ENCODE data around the gene ALDH1A3.
A peak's percentile ranks its signal among the peaks of the same experiment; 100 is the strongest.

ALDH1A3 gene

DNA sequence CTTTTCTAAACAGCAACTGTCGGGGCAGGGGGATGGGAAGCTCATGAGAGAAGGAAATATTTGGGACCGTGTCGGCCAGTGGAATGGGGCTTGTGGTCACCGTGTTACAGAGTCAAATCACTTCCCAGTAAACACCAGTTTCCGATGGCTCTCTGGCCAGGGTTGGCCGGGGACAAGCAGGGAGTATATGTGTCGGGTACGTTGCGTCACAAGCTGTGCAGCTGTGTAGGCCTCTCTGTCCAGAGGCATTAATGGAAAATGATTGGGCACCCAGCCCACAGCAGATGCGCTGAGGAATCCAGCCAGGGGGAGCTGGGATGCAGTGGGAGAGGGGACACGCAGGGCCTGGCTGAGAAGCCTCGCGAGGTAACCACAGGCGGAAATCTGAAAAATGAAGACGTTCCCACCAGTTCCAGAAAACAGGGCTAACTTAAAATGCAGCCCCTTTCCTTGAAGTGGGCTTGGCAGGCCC is 15.8 kb upstream of the ALDH1A3 start:
- Mint-ChIP-seq H3K9me3 (no peaks in the 10 kb centered on the region), H3K27me3 (peaks cover 27 to 76% of the 10 kb centered on the region in 2 donors), H3K4me3 (no peak overlapping the region), H3K4me1 (ENCODE audit: low read depth in 2 of 2) (no peaks in the 10 kb centered on the region), H3K36me3 (ENCODE audit: insufficient read depth) (peaks cover 3% of the 10 kb centered on the region), H3K27ac (no peak overlapping the region)
- DNase-seq (no peak), ATAC-seq (replicated peaks) (no peak)

DNA sequence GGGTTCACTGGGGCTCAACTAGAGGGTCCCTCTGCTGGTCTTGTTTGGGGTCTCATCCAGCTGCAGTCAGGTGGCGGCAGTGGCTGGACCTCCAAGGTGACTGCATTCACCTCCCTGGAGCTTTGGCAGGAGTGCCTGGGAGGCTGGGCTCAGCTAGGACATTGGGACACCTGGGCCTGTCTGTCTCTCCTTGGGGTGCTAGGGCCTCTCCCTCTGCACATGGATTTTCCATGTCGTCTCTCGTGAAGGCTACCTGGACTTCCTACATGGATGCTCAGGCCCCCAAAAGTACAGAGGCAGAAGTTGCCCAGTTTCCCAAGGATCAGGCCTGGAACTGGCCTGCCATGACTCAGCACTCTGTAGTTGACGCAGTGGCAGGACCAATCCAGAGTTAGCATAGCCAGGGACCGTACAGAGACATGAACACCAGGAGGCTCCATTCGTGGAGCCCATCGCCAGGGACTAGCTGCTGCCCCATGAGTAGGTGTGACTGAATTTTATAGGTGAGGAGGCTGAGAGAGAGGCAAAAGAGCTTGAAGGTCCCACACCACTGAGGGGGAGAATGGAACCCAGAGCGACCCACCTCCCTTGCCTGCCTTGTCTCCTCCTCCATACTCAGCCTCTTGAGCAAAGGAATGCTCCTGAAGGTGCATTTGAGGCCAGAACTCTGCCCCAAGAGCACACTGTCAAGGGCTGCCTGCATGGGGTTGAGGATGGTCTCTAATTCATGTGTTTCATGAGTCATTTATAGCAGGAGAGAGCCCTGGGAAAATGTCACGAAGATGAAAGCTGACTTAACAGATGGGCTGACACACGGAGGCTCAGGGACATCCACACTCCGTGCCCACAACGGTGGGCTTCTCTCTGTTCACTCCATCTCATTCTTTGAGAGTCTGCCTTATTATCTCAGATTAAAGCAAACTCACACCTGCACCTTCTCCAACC is 13.0 kb upstream of the ALDH1A3 start:
- H3K9me3 Mint-ChIP-seq, result no peaks in the 10 kb centered on the region
- no peak for DNase-seq
- no peak overlapping the region for H3K27ac Mint-ChIP-seq
- H3K36me3 Mint-ChIP-seq (ENCODE audit: insufficient read depth), result peaks cover 3% of the 10 kb centered on the region
- no peak overlapping the region for H3K4me3 Mint-ChIP-seq
- H3K27me3 Mint-ChIP-seq, result peaks cover 29 to 64% of the 10 kb centered on the region in 2 donors
- H3K4me1 Mint-ChIP-seq (ENCODE audit: low read depth in 2 of 2), result no peaks in the 10 kb centered on the region
- no peak for ATAC-seq (replicated peaks)

DNA sequence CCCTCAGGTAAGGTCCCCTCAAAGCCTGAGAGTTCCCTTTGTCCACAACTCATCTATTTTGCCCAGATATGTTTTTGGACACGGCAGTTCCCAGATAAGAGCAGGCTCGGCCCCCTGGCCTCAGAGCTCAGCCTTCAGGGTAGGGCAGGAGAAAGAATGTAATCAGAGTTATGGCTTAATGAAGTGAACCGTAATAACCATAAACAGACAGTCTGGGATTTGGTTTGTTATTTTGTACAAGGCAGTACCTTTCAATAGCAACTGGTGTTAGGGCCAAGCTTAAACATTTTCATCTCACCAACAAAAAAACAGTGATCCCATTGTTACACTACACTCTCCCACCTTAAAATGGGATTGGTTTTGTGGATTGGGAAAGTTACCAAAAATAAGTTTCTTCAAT is 12.2 kb upstream of the ALDH1A3 start:
- Mint-ChIP-seq H3K36me3 (ENCODE audit: insufficient read depth) (peaks cover 3% of the 10 kb centered on the region), H3K27ac (no peak overlapping the region), H3K27me3 (peaks cover 32 to 56% of the 10 kb centered on the region in 2 donors), H3K4me1 (ENCODE audit: low read depth in 2 of 2) (no peaks in the 10 kb centered on the region), H3K4me3 (no peak overlapping the region), H3K9me3 (no peaks in the 10 kb centered on the region)
- DNase-seq (no peak), ATAC-seq (replicated peaks) (no peak)

DNA sequence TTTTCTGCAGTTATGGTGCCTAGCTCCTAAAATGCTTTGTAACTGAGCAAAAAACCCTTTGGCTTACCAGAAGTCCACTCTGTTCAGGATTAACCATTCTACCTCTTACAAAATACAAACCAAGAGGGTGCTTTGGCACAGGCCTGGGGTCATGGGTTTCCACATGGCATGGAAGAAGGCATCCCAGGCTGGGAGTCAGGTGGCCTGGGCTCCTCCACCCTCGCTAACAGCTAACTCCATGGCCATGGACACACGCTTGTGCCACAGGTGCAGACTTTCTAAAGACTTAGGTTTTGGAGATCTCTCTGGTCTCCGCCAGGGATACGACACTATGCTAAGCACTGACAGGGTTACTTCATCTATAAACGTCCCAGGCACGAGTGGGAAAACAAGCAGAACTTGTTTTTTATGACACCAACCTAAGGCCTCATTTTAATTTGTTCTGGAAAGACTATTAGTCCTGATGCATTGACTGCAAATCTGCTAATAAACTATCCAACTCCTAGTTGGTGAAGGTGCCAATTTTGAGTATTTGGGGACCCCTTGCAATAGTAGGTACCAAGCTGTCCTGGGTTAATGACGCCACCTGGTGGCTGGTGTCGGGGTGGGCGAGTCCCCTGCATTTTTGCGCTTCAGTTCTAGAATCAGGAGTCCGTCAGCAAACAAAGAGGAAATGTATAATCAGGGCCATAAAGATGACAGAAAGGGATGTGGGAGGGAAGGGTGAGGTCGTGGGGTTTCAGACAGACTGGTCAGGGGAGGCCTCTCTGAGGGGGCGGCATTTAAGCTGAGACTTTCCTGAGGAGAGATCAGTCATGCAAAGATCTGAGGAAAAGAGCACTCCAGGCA is 10.3 kb upstream of the ALDH1A3 start:
- DNase-seq (no peak), ATAC-seq (replicated peaks) (no peak)
- Mint-ChIP-seq H3K4me1 (ENCODE audit: low read depth in 2 of 2) (no peaks in the 10 kb centered on the region), H3K4me3 (no peak overlapping the region), H3K27me3 (peaks cover 18 to 37% of the 10 kb centered on the region in 2 donors), H3K27ac (no peak overlapping the region), H3K36me3 (ENCODE audit: insufficient read depth) (no peaks in the 10 kb centered on the region), H3K9me3 (no peaks in the 10 kb centered on the region)

DNA sequence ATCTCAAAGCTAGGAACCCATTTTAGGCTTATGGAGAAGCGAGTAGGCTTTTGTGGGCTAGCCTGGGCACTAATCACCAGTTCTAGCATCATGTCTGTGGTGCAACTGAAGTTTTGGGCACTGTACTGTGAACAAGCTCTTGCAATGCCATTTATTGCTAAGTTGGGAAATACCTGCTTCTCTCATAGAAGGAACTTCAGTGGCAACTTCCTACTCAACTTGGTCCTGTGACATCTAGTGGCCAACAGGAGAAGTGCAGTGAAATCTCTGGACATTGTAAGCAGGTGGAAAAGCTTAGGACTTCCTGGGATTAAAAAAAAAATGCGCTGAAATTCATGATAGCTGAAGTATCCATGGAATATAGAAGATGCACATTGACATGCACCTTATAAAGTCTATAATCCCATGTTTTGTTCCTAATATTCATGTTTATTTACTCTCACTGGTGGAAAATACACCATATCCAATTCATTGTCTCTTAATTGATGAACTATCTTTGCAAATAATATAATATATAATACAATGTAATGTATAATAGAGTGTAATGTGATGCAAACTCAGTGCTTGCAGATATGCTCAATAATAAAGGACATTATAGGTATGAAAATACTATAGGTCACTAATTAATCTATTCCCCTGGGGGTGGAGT is 6.5 kb upstream of the ALDH1A3 start:
- ATAC-seq (replicated peaks), result peak; percentile 44
- H3K9me3 Mint-ChIP-seq, result no peaks in the 10 kb centered on the region
- H3K27ac Mint-ChIP-seq, result no peak overlapping the region
- H3K36me3 Mint-ChIP-seq (ENCODE audit: insufficient read depth), result no peaks in the 10 kb centered on the region
- H3K4me3 Mint-ChIP-seq, result no peak overlapping the region
- H3K4me1 Mint-ChIP-seq (ENCODE audit: low read depth in 2 of 2), result no peaks in the 10 kb centered on the region
- DNase-seq, result peak; percentile 29 to 53 (median 33)
- H3K27me3 Mint-ChIP-seq, result peaks cover 38 to 45% of the 10 kb centered on the region in 2 donors

DNA sequence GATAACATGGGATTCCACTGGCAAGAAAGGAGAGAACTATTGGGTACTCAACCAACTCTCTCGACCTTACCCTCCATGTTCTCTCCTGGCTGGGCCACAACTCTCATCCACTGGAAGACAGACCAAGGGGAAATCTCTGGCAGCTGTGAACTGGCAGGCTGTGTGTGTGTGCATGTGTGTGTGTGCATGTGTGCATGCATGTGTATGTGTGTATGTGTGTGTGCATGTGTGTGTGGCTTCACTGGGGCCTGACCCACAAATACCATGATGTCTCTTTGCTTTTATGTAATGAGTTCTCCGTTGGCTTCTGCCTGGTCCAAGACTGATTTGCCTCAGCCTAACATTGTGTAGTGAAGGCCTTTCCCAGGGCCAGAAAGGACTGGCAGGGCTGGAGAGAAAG is 4.1 kb upstream of the ALDH1A3 start:
- H3K4me1 Mint-ChIP-seq (ENCODE audit: low read depth in 2 of 2), result peaks cover 0 to 3% of the 10 kb centered on the region in 2 donors
- DNase-seq (no peak), ATAC-seq (replicated peaks) (no peak)
- H3K4me3 Mint-ChIP-seq, result no peak overlapping the region
- H3K27me3 Mint-ChIP-seq, result peaks cover 41 to 44% of the 10 kb centered on the region in 2 donors
- no peaks in the 10 kb centered on the region for H3K9me3 Mint-ChIP-seq
- H3K27ac Mint-ChIP-seq, result no peak overlapping the region
- H3K36me3 Mint-ChIP-seq (ENCODE audit: insufficient read depth), result no peaks in the 10 kb centered on the region

DNA sequence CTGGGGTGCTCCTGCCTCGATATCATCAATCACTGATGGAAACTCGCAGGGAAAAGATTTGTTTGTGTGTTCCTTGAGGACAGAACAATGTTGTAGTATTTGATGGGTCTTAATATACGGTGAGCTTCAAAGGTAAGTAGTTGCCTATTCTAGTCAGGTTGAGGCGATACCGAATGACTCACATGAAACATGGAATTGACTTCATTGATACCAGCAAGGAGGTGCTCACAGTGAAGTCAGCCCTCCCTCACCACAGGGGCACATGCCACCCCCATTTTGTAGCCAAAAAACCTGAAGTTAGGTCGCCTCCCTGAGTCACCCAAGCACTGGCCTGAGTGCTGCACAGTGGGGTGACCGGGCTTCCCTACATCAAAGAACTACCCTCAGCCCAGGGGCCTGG is 3.7 kb upstream of the ALDH1A3 start:
- H3K4me3 Mint-ChIP-seq, result no peak overlapping the region
- ATAC-seq (replicated peaks) (no peak), DNase-seq (no peak)
- H3K9me3 Mint-ChIP-seq, result no peaks in the 10 kb centered on the region
- peaks cover 45 to 49% of the 10 kb centered on the region in 2 donors for H3K27me3 Mint-ChIP-seq
- H3K36me3 Mint-ChIP-seq (ENCODE audit: insufficient read depth), result no peaks in the 10 kb centered on the region
- peaks cover 0 to 3% of the 10 kb centered on the region in 2 donors for H3K4me1 Mint-ChIP-seq (ENCODE audit: low read depth in 2 of 2)
- no peak overlapping the region for H3K27ac Mint-ChIP-seq

DNA sequence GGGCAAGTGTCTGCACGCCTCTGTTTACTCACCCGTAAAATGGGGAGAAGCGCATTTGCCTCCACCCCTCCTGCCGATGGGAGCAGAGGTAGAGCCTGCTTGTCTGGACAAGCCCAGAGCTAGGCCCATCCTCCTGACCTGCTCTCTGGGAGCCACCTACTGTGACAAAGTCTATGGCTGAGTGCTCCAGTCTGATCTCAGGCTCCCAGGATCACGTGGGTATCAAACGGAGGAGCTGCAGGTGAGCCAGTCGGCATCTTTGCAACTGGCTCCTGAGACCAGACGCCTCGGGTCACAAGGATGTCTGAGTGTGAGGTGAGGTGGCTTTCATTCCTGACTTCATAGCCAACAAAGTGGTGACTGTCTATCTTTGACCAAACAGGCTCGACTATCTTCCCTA is 2.1 kb upstream of the ALDH1A3 start:
- Mint-ChIP-seq H3K9me3 (no peaks in the 10 kb centered on the region), H3K4me1 (ENCODE audit: low read depth in 2 of 2) (peaks cover 0 to 3% of the 10 kb centered on the region in 2 donors), H3K36me3 (ENCODE audit: insufficient read depth) (no peaks in the 10 kb centered on the region), H3K27ac (no peak overlapping the region), H3K4me3 (no peak overlapping the region), H3K27me3 (peaks cover 57 to 65% of the 10 kb centered on the region in 2 donors)
- DNase-seq (no peak), ATAC-seq (replicated peaks) (no peak)

DNA sequence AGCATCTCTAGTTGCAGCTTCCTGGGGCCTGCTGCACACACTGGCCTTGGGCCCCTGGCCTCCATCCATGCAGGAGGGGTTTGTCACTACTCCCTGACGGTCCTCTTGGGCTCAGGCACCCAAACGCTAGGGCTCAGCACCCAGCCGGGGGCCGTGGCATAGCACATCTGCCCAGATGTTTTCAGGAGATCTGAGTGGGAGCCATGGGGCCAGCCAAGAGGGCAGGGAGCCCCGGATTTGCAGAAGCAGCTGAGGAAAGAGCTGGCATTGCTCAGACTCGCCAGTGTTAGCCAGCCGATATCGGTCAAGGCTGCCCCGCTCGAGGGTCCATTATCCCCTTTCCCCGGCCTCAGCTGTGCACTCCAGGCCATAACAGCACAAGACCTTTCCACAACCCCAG is 1.5 kb upstream of the ALDH1A3 start:
- Mint-ChIP-seq H3K9me3 (no peaks in the 10 kb centered on the region), H3K27me3 (peaks cover 61 to 69% of the 10 kb centered on the region in 2 donors), H3K36me3 (ENCODE audit: insufficient read depth) (no peaks in the 10 kb centered on the region), H3K4me3 (peak overlapping the region; percentile 58 to 64), H3K4me1 (ENCODE audit: low read depth in 2 of 2) (peaks cover 0 to 3% of the 10 kb centered on the region in 2 donors), H3K27ac (no peak overlapping the region)
- DNase-seq, result no peak
- no peak for ATAC-seq (replicated peaks)

DNA sequence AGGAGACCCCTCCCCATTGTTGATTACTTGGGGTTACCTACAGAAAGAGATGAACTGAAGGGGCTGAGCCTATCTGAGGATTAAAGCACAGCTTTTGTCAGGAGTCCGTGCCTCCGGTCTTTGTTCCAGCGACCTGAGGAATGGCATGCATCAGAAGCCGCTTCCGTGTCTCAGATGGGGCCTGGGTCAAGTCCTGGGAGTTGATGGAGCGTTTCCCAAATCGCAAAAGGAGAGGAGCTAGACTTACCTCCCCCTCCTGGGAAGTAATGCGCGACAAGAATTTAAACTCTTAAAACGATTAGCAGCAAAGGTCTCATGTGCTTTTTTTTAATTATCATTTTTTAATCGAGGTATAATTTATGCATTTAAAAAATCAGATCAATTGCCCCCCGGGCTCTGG is 983 bp upstream of the ALDH1A3 start:
- Mint-ChIP-seq H3K4me3 (peak overlapping the region; percentile 58 to 64), H3K27ac (no peak overlapping the region), H3K4me1 (ENCODE audit: low read depth in 2 of 2) (peaks cover 0 to 3% of the 10 kb centered on the region in 2 donors), H3K27me3 (peaks cover 66 to 74% of the 10 kb centered on the region in 2 donors), H3K36me3 (ENCODE audit: insufficient read depth) (no peaks in the 10 kb centered on the region), H3K9me3 (no peaks in the 10 kb centered on the region)
- DNase-seq (no peak), ATAC-seq (replicated peaks) (no peak)

DNA sequence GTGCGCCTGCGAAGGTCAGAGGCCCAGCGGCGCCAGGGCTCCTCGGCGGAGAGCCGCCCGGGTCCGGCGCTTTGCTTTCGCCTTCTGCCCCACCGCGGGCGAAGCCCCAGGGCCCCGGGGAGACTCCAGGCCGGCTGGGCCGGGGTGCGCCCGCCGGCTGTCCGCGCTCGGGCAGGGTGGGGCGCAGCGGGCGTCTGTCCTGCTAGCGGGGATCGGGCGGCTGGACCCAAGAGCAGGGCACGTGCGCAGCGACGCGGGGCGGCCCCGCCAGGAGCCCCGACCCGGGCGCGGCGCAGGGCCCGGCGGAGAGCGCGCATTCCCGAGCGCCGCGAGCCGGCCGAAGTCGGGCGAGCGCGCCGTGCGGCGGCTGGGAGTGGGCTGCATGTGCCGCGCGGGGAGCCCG is 569 bp upstream of the ALDH1A3 start:
- H3K4me3 Mint-ChIP-seq, result peak overlapping the region in 1 of 2 donors; percentile 64
- H3K27me3 Mint-ChIP-seq, result peaks cover 70 to 78% of the 10 kb centered on the region in 2 donors
- ATAC-seq (replicated peaks) (no peak), DNase-seq (no peak)
- no peaks in the 10 kb centered on the region for H3K36me3 Mint-ChIP-seq (ENCODE audit: insufficient read depth)
- H3K4me1 Mint-ChIP-seq (ENCODE audit: low read depth in 2 of 2), result peaks cover 0 to 3% of the 10 kb centered on the region in 2 donors
- no peak overlapping the region for H3K27ac Mint-ChIP-seq
- H3K9me3 Mint-ChIP-seq, result no peaks in the 10 kb centered on the region

DNA sequence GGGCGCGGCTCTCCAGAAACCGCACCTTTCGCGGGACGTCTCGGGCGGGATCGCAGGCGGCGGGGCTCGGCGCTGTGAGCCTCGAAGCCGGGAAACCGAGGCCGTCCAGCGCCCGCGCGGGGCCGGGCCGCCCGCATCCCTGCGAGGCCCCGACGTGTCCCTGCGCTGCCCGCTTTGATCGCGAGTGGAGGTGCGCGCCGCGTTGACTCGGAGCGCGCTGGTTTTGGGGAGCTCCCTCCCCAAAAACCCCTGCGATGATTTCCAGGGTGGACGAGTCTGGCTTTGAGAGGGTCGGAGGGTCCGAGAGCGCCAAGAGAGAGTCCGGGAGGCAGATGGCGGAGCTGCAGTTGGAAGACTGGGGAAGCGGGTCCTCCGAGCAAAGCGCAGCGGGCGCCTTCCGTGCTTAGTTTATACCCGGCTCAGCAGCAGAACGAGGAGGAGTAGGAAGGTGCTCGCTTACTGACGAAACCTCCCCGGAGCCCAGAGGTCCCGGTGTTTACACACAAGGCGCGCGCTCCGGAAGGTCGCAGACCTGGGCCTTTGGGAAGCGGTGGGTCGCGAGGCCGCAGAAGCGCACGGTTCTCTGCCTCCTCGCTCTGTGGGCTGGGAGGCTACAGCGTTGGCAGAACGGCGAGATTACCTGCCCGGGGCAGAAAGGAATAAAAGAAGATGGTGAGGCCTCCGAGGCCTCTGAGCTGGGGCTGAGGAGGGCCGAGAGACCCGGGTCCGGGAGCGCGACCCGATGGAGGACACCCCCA is 687 bp downstream of the ALDH1A3 start:
- H3K27ac Mint-ChIP-seq, result no peak overlapping the region

More for the DNA sequence above, 687 bp downstream of the ALDH1A3 start:
- DNase-seq (no peak), ATAC-seq (replicated peaks) (no peak)
- Mint-ChIP-seq H3K36me3 (ENCODE audit: insufficient read depth) (no peaks in the 10 kb centered on the region), H3K27me3 (peaks cover 82 to 87% of the 10 kb centered on the region in 2 donors), H3K4me3 (peak overlapping the region in 1 of 2 donors; percentile 57), H3K9me3 (no peaks in the 10 kb centered on the region), H3K4me1 (ENCODE audit: low read depth in 2 of 2) (peaks cover 0 to 3% of the 10 kb centered on the region in 2 donors)

Measured in effector memory CD8-positive, alpha-beta T cell (primary cell).